NCI-H2196 treated with DMSO at 0.1 percent for 48 hours (cell line): Measurements from ENCODE around the gene AP1M1.
"Not testable (repeated sequence)": the region's sequence is repeated elsewhere in the genome, so short reads cannot be mapped to it uniquely, and the experiment has no call there.

Experiments
- DNase-seq: peaks from one replicate; lab custom pipeline; 2025; ENCODE audit not compliant: unreplicated experiment; lab: John Stamatoyannopoulos, UW

The AP1M1 gene

GRCh38 chr19:16260812-16261161, 63.1 kb downstream of the AP1M1 start:
- DNase-seq, result no peak

DNA sequence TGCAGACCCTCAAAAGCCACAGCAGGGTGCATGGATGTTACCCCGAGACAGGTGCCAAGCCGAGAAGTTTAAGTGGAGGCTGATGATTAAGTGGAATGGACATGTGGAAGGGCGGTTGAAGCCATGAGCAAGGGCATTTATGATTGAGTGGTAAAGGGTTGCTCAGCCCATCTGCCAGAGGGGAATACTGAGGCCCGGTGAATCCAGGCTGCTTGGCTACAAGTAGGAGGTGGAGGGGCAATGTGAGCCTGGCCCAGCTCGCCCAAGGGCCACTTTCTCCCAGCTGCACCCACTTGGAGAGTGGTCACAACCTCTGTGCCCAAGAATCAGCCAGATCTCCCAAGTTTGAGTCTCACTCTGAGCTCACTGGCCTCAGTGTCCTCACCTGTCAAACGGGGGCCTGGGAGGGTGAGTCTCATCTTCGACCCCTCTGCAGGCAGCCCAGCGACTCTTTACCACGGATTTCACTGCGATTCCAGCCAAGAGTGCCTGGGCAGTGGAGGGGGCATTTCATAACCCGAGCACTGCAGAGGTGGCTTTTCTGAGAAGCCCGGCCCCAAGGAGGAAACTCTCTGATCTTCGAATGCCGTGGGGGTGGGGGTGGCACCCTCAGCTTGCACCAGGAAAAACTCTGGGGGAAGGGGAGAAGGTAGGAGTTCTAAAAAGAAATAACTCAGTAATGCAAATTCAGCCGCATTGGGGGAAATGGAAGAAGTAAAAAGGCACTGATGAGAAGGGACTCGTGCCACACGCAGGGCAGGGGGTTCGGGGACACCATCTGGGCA, 64.1 kb downstream of the AP1M1 start:
- DNase-seq, result no peak

DNA sequence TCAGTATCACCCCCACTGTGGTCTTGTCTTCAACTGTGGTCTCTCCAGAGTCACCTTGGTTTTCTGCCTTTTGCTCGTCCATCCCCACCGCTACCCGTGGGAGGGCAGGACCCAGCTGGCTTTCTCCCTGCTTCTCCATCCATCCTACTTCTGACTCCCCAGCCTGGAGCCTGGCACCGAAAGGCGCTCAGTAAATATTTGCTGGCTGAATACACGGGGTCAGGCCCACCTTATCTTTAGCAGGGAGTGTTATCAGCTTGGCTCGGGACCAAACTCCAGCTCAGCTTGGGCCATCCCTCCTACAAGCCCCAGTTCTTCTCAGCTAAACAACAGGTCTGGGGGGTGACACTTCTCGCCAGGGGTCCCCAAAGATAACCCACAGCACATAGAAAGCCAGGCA, 64.9 kb downstream of the AP1M1 start:
- DNase-seq, result peak; percentile 10

DNA sequence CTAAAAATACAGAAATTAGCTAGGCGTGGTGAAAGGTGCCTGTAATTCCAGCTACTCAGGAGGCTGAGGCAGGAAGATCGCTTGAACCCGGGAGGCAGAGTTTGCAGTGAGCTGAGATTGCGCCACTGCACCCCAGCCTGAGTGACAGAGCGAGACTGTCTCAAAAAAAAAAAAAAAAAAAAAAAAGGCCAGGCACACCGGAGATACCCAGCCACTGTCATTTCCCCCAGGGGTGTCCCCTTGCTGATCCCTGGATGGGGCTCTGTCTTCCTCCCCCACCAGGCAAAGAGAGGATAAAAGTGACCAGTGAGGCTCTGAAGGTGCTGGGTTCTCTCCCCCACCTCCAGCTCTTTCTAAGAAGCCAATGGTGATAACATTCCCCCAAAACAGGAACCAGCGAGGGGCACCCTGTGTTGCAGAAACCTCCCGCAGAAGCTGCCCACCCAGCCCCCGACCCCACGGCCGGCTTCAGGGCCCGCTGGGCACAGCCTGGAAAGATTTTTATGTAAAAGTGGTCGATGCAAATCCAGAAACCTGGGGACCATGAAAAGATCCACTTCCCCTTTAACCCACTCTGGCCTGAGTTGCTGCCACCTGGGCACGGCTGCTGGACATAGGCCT, 65.5 kb downstream of the AP1M1 start:
- DNase-seq, result no peak

- no peak for DNase-seq
These were observed 67.5 kb downstream of the AP1M1 start for GRCh38 chr19:16265205-16265604.

DNA sequence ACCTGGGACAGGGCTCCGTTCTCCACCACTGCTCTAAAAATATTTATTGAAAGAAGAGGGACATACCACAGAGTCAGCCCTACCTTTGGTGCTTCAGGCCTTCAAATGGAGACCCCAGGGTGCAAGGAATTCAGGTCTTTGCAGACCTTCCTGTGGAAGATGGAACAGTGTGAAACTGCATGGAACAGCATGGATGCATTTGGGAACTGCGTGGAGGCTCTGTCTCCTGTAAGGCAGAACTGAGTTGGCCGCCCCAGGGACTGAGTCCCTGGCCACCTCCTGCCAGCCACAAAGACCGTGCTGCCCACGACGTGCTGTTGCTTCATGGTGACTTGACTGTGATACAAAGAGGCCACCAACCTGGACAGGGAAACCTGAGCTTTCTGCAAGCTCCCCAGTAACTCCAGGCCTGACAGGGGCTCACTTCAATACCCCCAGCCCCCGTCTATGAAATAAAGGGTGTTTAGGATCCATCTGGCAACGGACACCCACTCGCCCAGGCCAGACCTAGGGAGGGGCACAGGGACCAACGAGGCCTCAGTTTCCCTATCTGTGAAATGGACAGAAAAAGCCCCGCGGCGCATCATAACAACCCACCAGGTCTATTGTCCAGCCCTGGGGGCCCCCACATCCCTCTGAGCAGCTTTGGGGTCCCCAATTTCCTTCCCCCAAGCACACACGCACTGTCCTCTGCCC, 68.3 kb downstream of the AP1M1 start:
- no peak for DNase-seq

- DNase-seq, result no peak
These were observed 68.9 kb downstream of the AP1M1 start for GRCh38 chr19:16266586-16266942.

GRCh38 chr19:16268676-16269319, 71.1 kb downstream of the AP1M1 start:
- no peak for DNase-seq

DNA sequence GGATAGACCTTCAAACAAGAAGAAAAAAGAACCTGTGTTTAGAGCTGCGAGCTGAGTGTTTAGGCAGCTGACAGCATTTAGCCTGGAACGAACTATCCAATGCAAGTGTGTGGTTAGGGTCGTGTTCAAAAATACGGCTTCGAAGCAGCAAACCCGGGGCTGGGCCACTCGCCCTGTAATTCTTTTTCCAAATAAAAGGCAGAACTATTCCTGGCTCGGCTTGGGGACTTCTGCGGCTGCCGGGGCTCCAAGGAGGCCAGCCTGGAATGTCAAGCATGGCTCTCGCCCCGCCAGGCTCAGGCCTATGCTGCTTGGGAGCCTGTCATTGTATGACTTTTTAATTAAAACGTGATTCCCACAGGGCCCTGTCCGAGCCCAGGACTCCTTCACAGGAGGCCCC, 75.2 kb downstream of the AP1M1 start:
- DNase-seq, result no peak

DNA sequence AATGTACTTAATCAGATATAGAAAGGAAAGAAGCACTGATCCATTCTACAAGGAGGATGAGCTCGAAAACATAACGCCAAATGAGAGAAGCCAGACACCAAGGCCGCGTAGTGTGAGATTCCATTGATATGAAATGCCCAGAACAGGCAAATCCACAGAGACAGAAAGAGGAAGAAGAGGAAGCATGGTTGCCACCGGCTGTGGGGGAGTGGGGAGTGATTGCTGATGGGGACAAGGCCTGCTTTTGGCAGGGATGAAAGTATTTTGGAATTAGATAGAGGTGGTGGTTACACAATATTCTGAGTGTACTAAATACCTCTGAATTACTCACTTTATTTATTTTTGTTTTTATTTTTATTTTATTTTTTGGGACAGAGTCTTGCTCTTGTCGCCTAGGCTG, 76.7 kb downstream of the AP1M1 start:
- no peak for DNase-seq

GRCh38 chr19:16280306-16280705, 82.6 kb downstream of the AP1M1 start:
- DNase-seq, result no peak

DNA sequence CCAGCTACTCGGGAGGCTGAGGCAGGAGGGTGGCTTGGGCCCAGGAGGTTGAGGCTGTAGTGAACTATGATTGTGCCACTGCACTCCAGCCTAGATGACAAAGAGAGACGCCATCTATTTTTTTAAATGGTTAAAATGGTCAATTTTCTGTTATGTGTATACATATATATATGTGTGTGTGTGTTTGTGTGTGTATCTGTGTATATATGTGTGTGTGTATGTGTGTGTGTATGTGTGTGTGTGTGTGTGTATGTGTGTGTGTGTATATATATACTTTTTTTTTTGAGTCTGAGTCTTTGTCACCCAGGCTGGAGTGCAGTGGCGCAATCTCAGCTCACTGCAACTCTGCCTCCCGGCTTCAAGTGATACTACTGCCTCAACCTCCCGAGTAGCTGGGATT, 84.0 kb downstream of the AP1M1 start:
- no peak for DNase-seq

DNA sequence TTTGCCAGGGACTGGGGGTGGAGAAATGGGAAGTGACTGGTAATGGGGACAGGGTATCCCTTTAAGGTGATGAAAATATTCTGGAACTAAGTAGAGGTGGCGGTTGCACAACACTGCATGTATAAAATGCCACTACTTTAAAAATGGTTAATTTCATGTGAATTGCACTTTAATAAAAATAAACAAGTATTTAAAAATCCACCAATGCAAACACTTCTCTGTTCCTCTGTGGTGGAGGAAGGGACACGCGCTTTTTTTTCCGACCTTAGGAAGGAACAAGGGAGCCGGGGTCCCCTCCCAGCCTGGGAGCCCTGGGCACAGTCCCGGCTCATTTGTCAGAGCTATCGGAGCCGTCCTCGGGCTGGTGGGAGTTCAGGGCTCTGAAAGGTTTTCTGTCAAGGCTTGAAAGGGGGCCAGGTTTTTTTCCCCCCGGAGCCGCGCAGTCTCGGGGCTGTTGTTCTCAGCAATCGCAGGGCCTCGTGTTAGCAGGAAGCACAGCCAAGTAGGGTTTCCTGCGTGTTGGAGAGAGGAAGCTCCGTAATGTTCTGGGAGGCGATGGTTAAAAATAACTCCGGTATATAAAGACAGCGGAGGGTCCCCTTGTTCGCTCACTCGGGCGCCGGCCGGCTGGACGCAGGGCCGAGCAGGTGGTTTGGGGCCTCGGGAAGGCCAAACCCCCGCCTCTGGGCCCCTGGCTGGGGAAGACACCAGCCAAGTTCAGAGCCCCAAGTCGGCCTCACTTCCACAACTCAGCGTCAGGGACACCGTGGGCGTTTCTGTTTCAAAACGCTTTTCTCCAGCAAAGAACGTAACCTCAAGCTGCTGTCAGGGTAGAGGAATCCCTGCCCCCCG, 85.7 kb downstream of the AP1M1 start:
- DNase-seq, result no peak

DNA sequence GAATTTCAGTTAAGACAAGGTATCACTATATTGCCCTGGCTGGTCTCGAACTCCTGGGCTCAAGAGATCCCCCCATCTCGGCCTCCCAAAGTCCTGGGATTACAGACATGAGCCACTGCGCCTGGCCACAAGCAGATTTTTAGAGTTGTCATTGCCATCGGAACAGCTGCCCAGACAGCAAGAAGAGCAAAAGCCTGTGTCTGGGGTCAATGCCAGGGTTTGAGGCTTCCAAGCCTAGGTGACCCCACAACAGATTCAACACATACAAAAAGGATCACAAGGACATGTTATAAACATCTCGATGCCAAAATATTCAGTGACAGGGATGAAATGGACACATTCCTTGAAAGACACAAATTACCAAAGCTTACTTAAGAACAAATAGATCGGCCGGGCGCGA, 86.8 kb downstream of the AP1M1 start:
- no peak for DNase-seq

GRCh38 chr19:16285079-16285478, 87.4 kb downstream of the AP1M1 start:
- not testable (repeated sequence) for DNase-seq

DNA sequence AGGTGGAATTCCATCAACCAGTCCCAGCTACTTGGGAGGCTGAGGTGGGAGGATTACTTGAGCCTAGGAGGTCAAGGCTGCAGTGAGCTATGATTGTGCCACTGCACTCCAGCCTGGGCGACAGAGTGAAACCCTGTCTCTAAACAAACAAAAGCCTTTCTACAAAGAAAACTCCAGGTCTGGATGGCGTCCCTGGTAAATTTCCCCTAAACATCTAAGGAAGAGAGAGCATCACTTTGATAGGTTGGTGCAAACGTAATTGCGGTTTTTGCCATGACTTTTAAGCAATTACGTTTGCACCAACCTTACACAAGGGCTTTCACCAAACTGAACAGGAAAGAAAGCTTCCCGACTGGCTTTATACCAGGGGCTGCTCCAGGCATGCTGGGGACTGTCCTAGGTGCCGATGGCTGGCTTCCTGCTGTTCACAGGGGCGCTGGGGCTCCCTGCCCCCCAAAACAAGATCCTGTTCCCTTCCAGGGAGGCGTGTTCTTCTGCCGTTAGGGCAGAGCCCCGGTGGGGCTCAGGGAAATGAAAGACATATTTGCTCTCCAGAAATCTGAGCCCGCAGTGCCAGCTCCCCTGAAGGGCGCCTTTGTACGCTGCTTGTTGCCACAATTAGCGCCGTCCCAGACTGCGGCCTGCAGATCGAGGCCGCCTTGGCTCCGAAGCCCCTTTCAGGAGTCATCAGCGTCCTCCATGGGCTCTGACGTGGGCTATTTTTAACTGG, 88.2 kb downstream of the AP1M1 start:
- no peak for DNase-seq

- DNase-seq, result no peak
These were observed 90.8 kb downstream of the AP1M1 start for GRCh38 chr19:16288544-16288943.

DNA sequence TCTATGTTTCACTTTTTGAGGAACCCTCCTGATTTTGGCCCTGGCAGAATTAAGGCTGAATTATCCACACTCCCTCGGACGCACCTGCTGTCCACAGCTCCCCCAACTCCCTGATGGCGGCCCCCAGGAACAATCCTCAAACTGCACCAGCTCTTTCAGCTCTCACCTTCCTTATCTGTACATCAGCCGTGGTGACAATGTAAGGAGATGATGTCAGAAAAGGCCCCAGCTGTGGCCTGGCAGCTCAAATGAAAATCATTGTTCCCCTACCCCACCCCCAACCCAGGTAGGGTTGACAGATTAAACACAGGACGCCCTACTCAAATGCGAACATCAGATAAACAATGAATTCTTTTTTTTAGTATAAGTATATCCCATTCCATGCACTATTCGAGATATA, 91.9 kb downstream of the AP1M1 start:
- DNase-seq, result no peak

GRCh38 chr19:16290692-16291091, 93.0 kb downstream of the AP1M1 start:
- no peak for DNase-seq
